Stimulated activated CD4-positive, alpha-beta T cell treated with anti-CD3 and anti-CD28 coated beads, Interleukin-4, amount 100 ng/mL, for 1 hour (primary cell): ENCODE data around the gene MAP4K2.
A peak's percentile ranks its signal among the peaks of the same experiment; 100 is the strongest.

Experiments used
- DNase-seq: peaks from one replicate; pipeline ENCODE4 v3.0.0-alpha.2; 2020

The MAP4K2 gene

DNA sequence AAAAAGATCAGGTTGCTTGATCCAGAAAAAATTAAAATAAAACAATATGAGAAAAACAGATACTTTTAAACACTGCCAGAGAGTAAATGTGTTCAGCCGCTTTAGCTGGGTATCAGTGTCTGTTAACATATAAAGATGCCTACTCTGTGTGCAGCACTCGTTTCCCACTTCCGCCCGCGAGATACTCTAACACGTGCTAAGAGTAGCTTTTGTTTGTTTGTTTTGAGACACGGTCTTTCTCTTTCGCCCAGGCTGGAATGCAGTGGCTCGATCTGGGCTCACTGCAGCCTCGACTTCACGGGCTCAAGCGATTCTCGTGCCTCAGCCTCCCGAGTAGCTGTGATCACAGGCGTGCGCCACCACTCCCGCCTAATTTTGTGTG, 7.9 kb upstream of the MAP4K2 start:
- no peak for DNase-seq

GRCh38 chr11:64810271-64810890, 7.4 kb upstream of the MAP4K2 start, which contains the start of gene MEN1:
TSS of gene MEN1 (minus strand) at chr11:64810551. CDS start at chr11:64810109, 442 bp downstream.
- DNase-seq: peak; percentile 79

- peak; percentile 27 for DNase-seq
These were observed 6.8 kb upstream of the MAP4K2 start for GRCh38 chr11:64809781-64810241.

- DNase-seq: no peak
These were observed 2.5 kb upstream of the MAP4K2 start for GRCh38 chr11:64805481-64805880.

GRCh38 chr11:64804346-64805210, 1.6 kb upstream of the MAP4K2 start:
- DNase-seq: no peak

GRCh38 chr11:64803846-64804345, 882 bp upstream of the MAP4K2 start:
- DNase-seq: no peak

GRCh38 chr11:64802370-64803157, 450 bp downstream of the MAP4K2 start:
- peak; percentile 42 for DNase-seq

DNA sequence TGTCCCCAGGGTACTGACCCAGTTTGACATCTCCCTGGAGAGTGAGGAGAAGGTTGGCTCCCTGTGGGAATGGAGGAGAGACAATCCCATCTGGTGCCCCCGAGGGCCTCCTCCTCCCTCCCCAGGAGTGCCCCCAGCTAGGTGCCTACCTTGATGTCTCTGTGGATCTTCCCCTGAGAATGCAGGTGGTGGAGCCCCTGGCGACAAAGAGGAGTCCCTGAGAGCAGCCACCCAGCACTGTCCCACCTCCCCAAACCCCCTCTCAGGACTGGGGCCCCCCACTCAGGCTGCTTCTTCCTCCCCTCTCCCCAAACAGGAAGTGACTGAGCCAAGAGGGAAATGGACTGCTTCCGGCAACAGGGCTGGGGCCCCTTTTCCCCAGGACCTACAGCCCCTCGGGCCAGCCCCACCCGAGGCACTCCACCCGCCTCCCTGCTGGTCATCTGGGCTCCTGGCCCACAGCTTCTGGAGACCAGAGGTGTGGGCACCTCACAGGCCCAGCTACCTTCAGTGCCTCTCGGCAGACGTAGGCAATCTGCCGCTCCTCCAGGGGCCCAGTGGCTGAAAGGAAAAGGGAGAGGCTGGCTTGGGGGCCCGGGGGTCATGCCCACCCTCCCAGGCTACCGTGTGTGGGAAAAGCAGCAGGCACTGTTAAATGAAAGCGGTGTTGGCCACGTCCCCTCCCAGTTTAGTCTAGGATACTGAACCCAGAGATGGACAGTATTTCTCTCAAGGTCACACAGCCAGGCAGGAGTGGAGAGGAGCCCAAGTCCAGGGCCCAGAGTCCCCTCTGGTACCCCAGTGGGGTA, 1.2 kb downstream of the MAP4K2 start:
- no peak for DNase-seq

DNA sequence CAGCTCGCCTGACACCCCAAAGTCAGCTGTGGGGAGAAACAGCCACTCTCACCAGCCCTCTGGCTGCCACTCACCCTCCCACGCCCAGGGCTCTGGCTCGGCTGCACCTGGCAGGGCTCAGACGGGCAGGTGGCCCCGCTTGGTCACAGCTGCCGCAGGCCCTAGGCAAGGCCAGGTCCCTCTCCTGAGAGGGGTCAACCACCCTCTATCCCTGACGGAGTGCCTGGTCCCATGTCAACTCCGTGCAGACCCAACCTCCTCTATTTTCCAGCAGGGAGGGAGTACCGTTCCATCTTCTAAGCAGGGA, 1.9 kb downstream of the MAP4K2 start:
- no peak for DNase-seq

DNA sequence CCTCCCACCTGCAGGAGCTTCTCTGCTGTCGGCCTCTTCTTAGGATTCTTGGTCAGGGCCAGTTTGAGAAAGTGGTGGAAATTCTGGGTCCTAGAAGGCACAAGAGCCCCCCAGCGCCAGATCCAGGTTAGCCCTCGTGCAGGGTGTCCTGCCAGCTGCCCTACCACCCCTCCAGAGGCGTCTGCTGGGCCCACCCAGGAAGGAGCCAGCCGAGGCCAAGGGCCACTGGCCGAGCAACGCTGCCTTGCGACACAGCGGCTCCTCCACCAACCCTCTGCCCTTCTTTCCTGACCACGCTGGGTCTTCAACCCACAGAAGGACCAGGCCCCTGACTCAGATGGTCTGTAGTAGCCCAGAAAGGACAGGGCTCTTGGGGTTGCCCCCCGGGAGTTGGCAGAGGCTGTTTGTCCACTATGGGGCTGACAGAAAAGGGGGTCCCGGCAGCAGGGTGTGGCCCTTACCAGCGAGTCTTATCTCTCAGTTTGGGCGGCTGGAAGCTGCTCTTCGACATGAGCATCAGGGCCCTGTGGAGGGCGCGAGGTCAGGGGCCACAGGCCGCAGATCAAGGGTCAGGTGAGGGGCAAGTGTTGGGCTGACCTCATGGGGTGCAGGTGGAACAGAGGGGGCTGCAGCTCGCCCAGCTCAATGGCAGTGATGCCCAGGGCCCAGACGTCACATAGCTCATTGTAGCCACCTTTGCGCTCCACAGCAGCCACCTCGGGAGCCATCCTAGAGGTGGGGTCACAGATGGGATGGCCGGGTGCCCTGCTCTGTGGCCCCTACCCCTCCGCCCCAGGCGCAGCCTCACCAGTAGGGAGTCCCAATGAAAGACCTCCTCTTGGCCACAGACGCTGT, 2.5 kb downstream of the MAP4K2 start:
- DNase-seq: no peak

GRCh38 chr11:64799623-64800302, 3.3 kb downstream of the MAP4K2 start:
- no peak for DNase-seq

DNA sequence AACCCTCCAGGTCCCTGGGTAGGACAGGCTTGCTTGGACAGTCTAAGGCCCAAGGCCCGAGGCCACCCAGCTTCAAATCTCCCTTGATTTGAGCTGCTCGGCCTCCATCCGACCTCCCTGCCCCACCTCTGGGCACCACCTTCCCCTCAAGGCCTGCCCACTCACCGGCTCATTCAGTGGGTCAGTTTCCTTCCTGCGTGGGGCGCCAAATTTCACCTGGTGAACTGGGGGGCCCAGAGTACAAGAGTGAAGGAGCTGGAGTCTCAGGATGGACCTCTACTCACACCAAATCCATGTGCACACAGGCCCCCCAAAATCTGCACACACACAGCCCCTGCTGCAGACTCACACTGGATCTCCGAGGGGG, 3.8 kb downstream of the MAP4K2 start:
- no peak for DNase-seq

DNA sequence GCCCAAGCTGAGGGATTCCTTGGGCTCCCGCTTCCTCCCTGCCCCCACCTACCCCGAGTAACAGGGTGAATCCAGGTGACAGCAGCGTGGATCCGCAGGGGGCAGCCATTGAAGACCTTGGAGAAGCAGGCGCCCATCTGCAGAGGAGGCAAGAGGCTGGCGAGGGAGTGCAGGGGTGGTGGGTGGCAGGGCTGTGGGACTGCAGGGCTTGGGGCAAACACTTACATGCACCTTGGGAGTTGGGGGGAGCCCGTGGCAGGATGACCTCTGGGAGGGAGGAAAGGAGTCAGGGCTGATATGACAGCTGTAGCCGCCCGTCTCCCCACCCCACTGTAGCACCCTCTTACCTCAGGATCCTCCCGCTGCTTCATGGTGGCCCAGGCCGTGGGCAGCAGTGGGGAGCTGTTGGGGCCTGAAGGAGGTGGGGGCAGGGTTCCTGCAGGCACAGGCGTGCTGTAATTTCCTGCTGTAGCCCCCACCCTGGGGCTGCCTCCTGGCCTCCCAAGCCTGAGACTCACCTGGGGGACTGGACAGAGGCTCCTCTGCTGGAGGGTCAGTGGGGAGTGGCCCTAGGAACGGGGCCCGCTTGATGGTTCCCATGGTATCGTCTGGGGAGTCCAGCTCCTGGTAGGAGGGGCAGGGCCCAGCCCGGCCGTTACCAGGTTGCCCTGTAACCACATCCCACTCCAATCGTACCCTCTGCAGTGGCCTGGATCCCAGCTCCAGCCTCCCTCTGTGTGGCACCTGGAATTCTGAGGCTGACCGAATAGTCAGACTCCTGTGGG, 6.1 kb downstream of the MAP4K2 start:
- no peak for DNase-seq

GRCh38 chr11:64796047-64796756, 6.8 kb downstream of the MAP4K2 start:
- no peak for DNase-seq

- no peak for DNase-seq
These were observed 8.5 kb downstream of the MAP4K2 start for GRCh38 chr11:64794526-64794925.

- DNase-seq: no peak
These were observed 9.5 kb downstream of the MAP4K2 start for GRCh38 chr11:64793271-64794160.

- no peak for DNase-seq
These were observed 10.5 kb downstream of the MAP4K2 start for GRCh38 chr11:64792482-64792881.

GRCh38 chr11:64791781-64792291, 11.2 kb downstream of the MAP4K2 start:
- no peak for DNase-seq
